H9 (cell line): ENCODE data around the gene SIGLEC12. TPM values are rescaled to one million over a fixed set of nuclear protein-coding genes. Genes with fewer than 3 reads are reported as not detected.

ENCODE experiments used
- DNase-seq: peaks from one replicate; pipeline ENCODE4 v3.0.0-alpha.2; 2017
- H2AFZ ChIP-seq: one replicate; pipeline ENCODE4 v1.6.1; 2013; ENCODE audit warnings: mild to moderate bottlenecking, low read length, control low read depth, moderate library complexity
- H2AK5ac ChIP-seq: 2 replicates; pipeline ENCODE4 v1.6.1; 2013; ENCODE audit warnings: low read length, control low read depth, mixed read lengths; ENCODE audit not compliant: insufficient read length
- H2BK120ac ChIP-seq: one replicate; pipeline ENCODE4 v1.6.1; 2013; ENCODE audit warnings: low read depth, mild to moderate bottlenecking, low read length, control low read depth, inconsistent platforms; ENCODE audit not compliant: poor library complexity, severe bottlenecking
- H2BK12ac ChIP-seq: 2 replicates; pipeline ENCODE4 v1.6.1; 2013; ENCODE audit warnings: low read length, control low read depth, mixed read lengths, low read depth; ENCODE audit not compliant: insufficient read length
- H2BK15ac ChIP-seq: 2 replicates; pipeline ENCODE4 v1.6.1; 2013; ENCODE audit warnings: low read depth, low read length, control low read depth
- H2BK20ac ChIP-seq: one replicate; pipeline ENCODE4 v1.6.1; 2013; ENCODE audit warnings: low read depth, mild to moderate bottlenecking, low read length, control low read depth, inconsistent platforms; ENCODE audit not compliant: poor library complexity, severe bottlenecking
- H2BK5ac ChIP-seq: 2 replicates; pipeline ENCODE4 v1.6.1; 2013; ENCODE audit warnings: low read length, control low read depth, mixed read lengths; ENCODE audit not compliant: insufficient read length
- H3K14ac ChIP-seq: 2 replicates; pipeline ENCODE4 v1.6.1; 2013; ENCODE audit warnings: low read length, control low read depth; ENCODE audit not compliant: insufficient read depth
- H3K18ac ChIP-seq: 2 replicates; pipeline ENCODE4 v1.6.1; 2013; ENCODE audit warnings: low read depth, mild to moderate bottlenecking, mixed read lengths, low read length, control low read depth; ENCODE audit not compliant: insufficient read length
- H3K23ac ChIP-seq: 2 replicates; pipeline ENCODE4 v1.6.1; 2013; ENCODE audit warnings: low read length, control low read depth, mixed read lengths, low read depth; ENCODE audit not compliant: insufficient read length
- H3K23me2 ChIP-seq: 2 replicates; pipeline ENCODE4 v1.6.1; 2013; ENCODE audit warnings: low read depth, mild to moderate bottlenecking, mixed read lengths, low read length, control low read depth; ENCODE audit not compliant: insufficient read length, poor library complexity, severe bottlenecking
- H3K27ac ChIP-seq: 2 replicates; pipeline ENCODE4 v1.5.1; 2013; ENCODE audit warnings: low read length, control low read depth, mixed read lengths, low read depth; ENCODE audit not compliant: insufficient read length
- H3K27me3 ChIP-seq: 2 replicates; pipeline ENCODE4 v1.6.1; 2013; ENCODE audit warnings: low read length, control low read depth, inconsistent platforms; ENCODE audit not compliant: insufficient read depth
- H3K4ac ChIP-seq: 2 replicates; pipeline ENCODE4 v1.6.1; 2013; ENCODE audit warnings: low read depth, mild to moderate bottlenecking, control low read depth, inconsistent platforms, low read length, moderate library complexity
- H3K4me1 ChIP-seq: 2 replicates; pipeline ENCODE4 v1.6.1; 2013; ENCODE audit warnings: low read length, control low read depth, inconsistent platforms; ENCODE audit not compliant: insufficient read depth
- H3K4me2 ChIP-seq: 2 replicates; pipeline ENCODE4 v1.6.1; 2013; ENCODE audit warnings: low read length, control low read depth, mixed read lengths; ENCODE audit not compliant: insufficient read length, insufficient read depth
- H3K56ac ChIP-seq: 2 replicates; pipeline ENCODE4 v1.6.1; 2013; ENCODE audit warnings: low read depth, mild to moderate bottlenecking, mixed read lengths, low read length, control low read depth; ENCODE audit not compliant: insufficient read length
- H3K79me1 ChIP-seq: 2 replicates; pipeline ENCODE4 v1.6.1; 2013; ENCODE audit warnings: low read depth, mild to moderate bottlenecking, moderate library complexity, low read length, control low read depth, inconsistent platforms; ENCODE audit not compliant: insufficient read depth, poor library complexity, severe bottlenecking
- H3K79me2 ChIP-seq: 2 replicates; pipeline ENCODE4 v1.6.1; 2013; ENCODE audit warnings: low read length, control low read depth, inconsistent platforms; ENCODE audit not compliant: insufficient read depth
- H3K9ac ChIP-seq: 2 replicates; pipeline ENCODE4 v1.6.1; 2013; ENCODE audit warnings: low read length, control low read depth, mixed read lengths; ENCODE audit not compliant: insufficient read length; ENCODE audit errors: extremely low read depth
- H3K9me3 ChIP-seq: one replicate; pipeline ENCODE4 v1.6.1; 2013; ENCODE audit warnings: low read depth, low read length, inconsistent platforms; ENCODE audit not compliant: control insufficient read depth
- H3T11ph ChIP-seq: one replicate; pipeline ENCODE4 v1.6.1; 2013; ENCODE audit warnings: mild to moderate bottlenecking, low read length, control low read depth, inconsistent platforms
- H4K20me1 ChIP-seq: one replicate; pipeline ENCODE4 v1.6.1; 2013; ENCODE audit not compliant: control insufficient read depth, insufficient read length, insufficient read depth
- H4K5ac ChIP-seq: 2 replicates; pipeline ENCODE4 v1.6.1; 2013; ENCODE audit warnings: low read depth, mild to moderate bottlenecking, mixed read lengths, low read length, control low read depth; ENCODE audit not compliant: insufficient read length
- H4K8ac ChIP-seq: replicated peaks from 2 replicates; pipeline ENCODE4 v1.6.1; 2013; ENCODE audit warnings: low read length, control low read depth, mixed read lengths, low read depth; ENCODE audit not compliant: insufficient read length
- H4K91ac ChIP-seq: 2 replicates; pipeline ENCODE4 v1.6.1; 2013; ENCODE audit warnings: low read depth, mild to moderate bottlenecking, moderate library complexity, mixed read lengths, low read length, control low read depth; ENCODE audit not compliant: insufficient read length
- H3K27ac Mint-ChIP-seq, 3 experiments: 2 replicates in 2 of 3; 3 replicates in 1 of 3; pipeline ENCODE4 v1.8.0; 2020 to 2021; ENCODE audit warnings: mixed read lengths in 3 of 3, mild to moderate bottlenecking in 1 of 3, moderate library complexity in 1 of 3
- H3K27me3 Mint-ChIP-seq: 2 replicates; pipeline ENCODE4 v1.8.0; 2021; ENCODE audit warnings: low read depth, mild to moderate bottlenecking, moderate library complexity, mixed read lengths
- H3K36me3 Mint-ChIP-seq, 3 experiments: 2 replicates in 2 of 3; 3 replicates in 1 of 3; pipeline ENCODE4 v1.8.0; 2020 to 2021; ENCODE audit warnings: low read depth in 3 of 3, mixed read lengths in 3 of 3; ENCODE audit not compliant: insufficient read depth in 1 of 3
- H3K4me1 Mint-ChIP-seq, 2 experiments: 2 replicates each; pipeline ENCODE4 v1.8.0; 2020; ENCODE audit warnings: mixed read lengths in 2 of 2
- H3K4me3 Mint-ChIP-seq, 2 experiments: 2 replicates in 1 of 2; 3 replicates in 1 of 2; pipeline ENCODE4 v1.8.0; 2020 to 2021; ENCODE audit warnings: mild to moderate bottlenecking in 2 of 2, mixed read lengths in 2 of 2, moderate library complexity in 1 of 2
- H3K9me3 Mint-ChIP-seq, 2 experiments: 2 replicates in 1 of 2; 3 replicates in 1 of 2; pipeline ENCODE4 v1.8.0; 2020; ENCODE audit warnings: mild to moderate bottlenecking in 2 of 2, mixed read lengths in 2 of 2, moderate library complexity in 1 of 2
- WGBS: extraction: QIAGEN DNeasy Blood & Tissue Kit; methylation state at CpG from one replicate; pipeline ENCODE4 v1.1.7; 2013; ENCODE audit warnings: missing lambda C conversion rate, low lambda C conversion rate, mixed read lengths; ENCODE audit not compliant: insufficient read length; ENCODE audit errors: extremely low coverage; 5-methylcytosine and 5-hydroxymethylcytosine counted together
- total RNA-seq: library from RNA; stranded (reverse); gene quantifications from 2 replicates; pipeline ENCODE4 v1.2.1, GENCODE V29; 2021
- TF ChIP-seq, protein P1 (sequence below): fragments of 200-600 bp; sonication (generic); conservative IDR thresholded peaks from 3 replicates; pipeline ENCODE4 v1.8.0; 2021; ENCODE audit warnings: antibody characterized with exemption, mild to moderate bottlenecking

SIGLEC12 gene
- total RNA-seq, 1 experiment from 2014 or later = not detected

- Mint-ChIP-seq H3K27ac (no peak overlapping the region), H3K27me3 (peaks cover 26% of the 10 kb centered on the region), H3K4me1 (peaks cover 0 to 4% of the 10 kb centered on the region in 2 experiments; a peak in 2 of 4 replicates), H3K36me3 (peaks cover 0 to 3% (median 0%) of the 10 kb centered on the region in 3 experiments; a peak in 1 of 7 replicates), H3K9me3 (peaks cover 0 to 90% of the 10 kb centered on the region in 2 experiments; a peak in 2 of 5 replicates), H3K4me3 (no peak overlapping the region)
- no peak overlapping the region for H3K4ac ChIP-seq
- no peak overlapping the region for H4K5ac ChIP-seq
- no peaks in the 10 kb centered on the region for H3K23me2 ChIP-seq
- no peaks in the 10 kb centered on the region for H3K9me3 ChIP-seq
- no peak overlapping the region for H4K91ac ChIP-seq
- no peaks in the 10 kb centered on the region for H3K4me1 ChIP-seq
- no peak overlapping the region for H3K27ac ChIP-seq
- no peak overlapping the region for H4K8ac ChIP-seq
- H2BK15ac ChIP-seq = no peak overlapping the region
- H3K79me1 ChIP-seq = no peaks in the 10 kb centered on the region
- no peak overlapping the region for H2BK5ac ChIP-seq
- no peak overlapping the region for H3K18ac ChIP-seq
- WGBS = no CpG with 5 or more reads among the region's 14 CpGs
- no peak overlapping the region for H3K56ac ChIP-seq
- no peak overlapping the region for H3K23ac ChIP-seq
- DNase-seq = no peak
- H3K9ac ChIP-seq = no peak overlapping the region
- H3K27me3 ChIP-seq = no peaks in the 10 kb centered on the region
- H3K14ac ChIP-seq = no peak overlapping the region
- no peak overlapping the region for H2BK120ac ChIP-seq
- H2BK20ac ChIP-seq = no peak overlapping the region
- no peak overlapping the region for H3K4me2 ChIP-seq
- H2BK12ac ChIP-seq = no peak overlapping the region
- no peak overlapping the region for H3T11ph ChIP-seq
- H4K20me1 ChIP-seq = no peaks in the 10 kb centered on the region
- H2AK5ac ChIP-seq = no peak overlapping the region
- TF ChIP-seq, protein P1, sequence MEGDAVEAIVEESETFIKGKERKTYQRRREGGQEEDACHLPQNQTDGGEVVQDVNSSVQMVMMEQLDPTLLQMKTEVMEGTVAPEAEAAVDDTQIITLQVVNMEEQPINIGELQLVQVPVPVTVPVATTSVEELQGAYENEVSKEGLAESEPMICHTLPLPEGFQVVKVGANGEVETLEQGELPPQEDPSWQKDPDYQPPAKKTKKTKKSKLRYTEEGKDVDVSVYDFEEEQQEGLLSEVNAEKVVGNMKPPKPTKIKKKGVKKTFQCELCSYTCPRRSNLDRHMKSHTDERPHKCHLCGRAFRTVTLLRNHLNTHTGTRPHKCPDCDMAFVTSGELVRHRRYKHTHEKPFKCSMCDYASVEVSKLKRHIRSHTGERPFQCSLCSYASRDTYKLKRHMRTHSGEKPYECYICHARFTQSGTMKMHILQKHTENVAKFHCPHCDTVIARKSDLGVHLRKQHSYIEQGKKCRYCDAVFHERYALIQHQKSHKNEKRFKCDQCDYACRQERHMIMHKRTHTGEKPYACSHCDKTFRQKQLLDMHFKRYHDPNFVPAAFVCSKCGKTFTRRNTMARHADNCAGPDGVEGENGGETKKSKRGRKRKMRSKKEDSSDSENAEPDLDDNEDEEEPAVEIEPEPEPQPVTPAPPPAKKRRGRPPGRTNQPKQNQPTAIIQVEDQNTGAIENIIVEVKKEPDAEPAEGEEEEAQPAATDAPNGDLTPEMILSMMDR = no peak
- H2AFZ ChIP-seq = no peak overlapping the region
- no peaks in the 10 kb centered on the region for H3K79me2 ChIP-seq
These were observed 42.6 kb downstream of the SIGLEC12 start for GRCh38 chr19:51458899-51459505.
